Mesothelial cell of epicardium (in vitro differentiated cells): ENCODE results near the gene PDCD11. TPM values are rescaled to one million over a fixed set of nuclear protein-coding genes. Genes with fewer than 3 reads are reported as not detected.

ENCODE experiments used
- DNase-seq, 2 experiments: peaks; one replicate each; pipeline ENCODE4 v3.0.0; 2021; ENCODE audit warnings: low spot score in 2 of 2; ENCODE audit not compliant: unreplicated experiment in 2 of 2
- H3K27ac Mint-ChIP-seq: 2 replicates; pipeline ENCODE4 v1.8.0; 2021; ENCODE audit warnings: mixed read lengths
- H3K27me3 Mint-ChIP-seq: 2 replicates; pipeline ENCODE4 v1.8.0; 2021; ENCODE audit warnings: low read depth, mixed read lengths
- H3K36me3 Mint-ChIP-seq: 2 replicates; pipeline ENCODE4 v1.8.0; 2021; ENCODE audit warnings: mixed read lengths
- H3K4me1 Mint-ChIP-seq: 2 replicates; pipeline ENCODE4 v1.8.0; 2021; ENCODE audit warnings: mixed read lengths
- H3K4me3 Mint-ChIP-seq: 2 replicates; pipeline ENCODE4 v1.8.0; 2021; ENCODE audit warnings: mild to moderate bottlenecking, moderate library complexity, mixed read lengths
- H3K9me3 Mint-ChIP-seq: 2 replicates; pipeline ENCODE4 v1.8.0; 2021; ENCODE audit warnings: mixed read lengths
- CTCF ChIP-seq: fragments of 200-600 bp; sonication (generic); IDR thresholded peaks from one replicate; pipeline ENCODE4 v1.5.0; 2021; ENCODE audit warnings: antibody characterized with exemption; ENCODE audit not compliant: unreplicated experiment
- total RNA-seq: library from RNA; stranded (reverse); gene quantifications from 3 replicates; pipeline ENCODE4 v1.2.1, GENCODE V29; 2021

The PDCD11 gene
- total RNA-seq, 1 donor from 2014 or later = 53.6 TPM

- TF ChIP-seq CTCF = no peak
- no peaks in the 10 kb centered on the region for H3K4me1 Mint-ChIP-seq
- DNase-seq = no peak
- peaks cover 11% of the 10 kb centered on the region for H3K36me3 Mint-ChIP-seq
- no peak overlapping the region for H3K4me3 Mint-ChIP-seq
- no peaks in the 10 kb centered on the region for H3K27me3 Mint-ChIP-seq
- no peak overlapping the region for H3K27ac Mint-ChIP-seq
- no peaks in the 10 kb centered on the region for H3K9me3 Mint-ChIP-seq
These were observed 22.2 kb upstream of the PDCD11 start for GRCh38 chr10:103374263-103374662.

- TF ChIP-seq CTCF = no peak
- no peaks in the 10 kb centered on the region for H3K27me3 Mint-ChIP-seq
- H3K4me1 Mint-ChIP-seq = no peaks in the 10 kb centered on the region
- no peak overlapping the region for H3K27ac Mint-ChIP-seq
- H3K36me3 Mint-ChIP-seq = peaks cover 15% of the 10 kb centered on the region
- H3K9me3 Mint-ChIP-seq = no peaks in the 10 kb centered on the region
- no peak overlapping the region for H3K4me3 Mint-ChIP-seq
- no peak for DNase-seq
These were observed 13.7 kb upstream of the PDCD11 start for GRCh38 chr10:103382769-103383168.

GRCh38 chr10:103394180-103394579 is 2.2 kb upstream of the PDCD11 start:
- Mint-ChIP-seq H3K4me1 (peaks cover 41% of the 10 kb centered on the region), H3K9me3 (no peaks in the 10 kb centered on the region), H3K27me3 (no peaks in the 10 kb centered on the region), H3K27ac (peak overlapping the region; percentile 19), H3K36me3 (peaks cover 7% of the 10 kb centered on the region), H3K4me3 (peak overlapping the region; percentile 57)
- DNase-seq = no peak
- TF ChIP-seq CTCF = no peak

GRCh38 chr10:103395754-103396066 is 716 bp upstream of the PDCD11 start:
- no peaks in the 10 kb centered on the region for H3K9me3 Mint-ChIP-seq
- peaks cover 41% of the 10 kb centered on the region for H3K4me1 Mint-ChIP-seq
- peaks cover 16% of the 10 kb centered on the region for H3K36me3 Mint-ChIP-seq
- no peak for DNase-seq
- H3K27me3 Mint-ChIP-seq = no peaks in the 10 kb centered on the region
- peak overlapping the region; percentile 96 for H3K27ac Mint-ChIP-seq
- TF ChIP-seq CTCF = no peak
- peak overlapping the region; percentile 96 for H3K4me3 Mint-ChIP-seq

- peaks cover 14% of the 10 kb centered on the region for H3K36me3 Mint-ChIP-seq
- H3K27ac Mint-ChIP-seq = peak overlapping the region; percentile 96
- peaks cover 41% of the 10 kb centered on the region for H3K4me1 Mint-ChIP-seq
- H3K4me3 Mint-ChIP-seq = peak overlapping the region; percentile 96
- no peak for DNase-seq
- H3K27me3 Mint-ChIP-seq = no peaks in the 10 kb centered on the region
- H3K9me3 Mint-ChIP-seq = no peaks in the 10 kb centered on the region
- TF ChIP-seq CTCF = no peak
These were observed 312 bp downstream of the PDCD11 start for GRCh38 chr10:103396789-103397087.

- Mint-ChIP-seq H3K36me3 (peaks cover 14% of the 10 kb centered on the region), H3K4me3 (peak overlapping the region; percentile 96), H3K9me3 (no peaks in the 10 kb centered on the region), H3K27ac (peak overlapping the region; percentile 96), H3K27me3 (no peaks in the 10 kb centered on the region), H3K4me1 (peaks cover 41% of the 10 kb centered on the region)
- no peak for TF ChIP-seq CTCF
- no peak for DNase-seq
These were observed 882 bp downstream of the PDCD11 start for GRCh38 chr10:103397191-103397825.
